ES-I3 (cell line): ENCODE measurements around the gene RPRD2.

Source experiments
- H3K36me3 ChIP-seq: 2 replicates; pipeline ENCODE4 v1.6.1; 2013; ENCODE audit warnings: mild to moderate bottlenecking, low read length, control low read depth, moderate library complexity; ENCODE audit not compliant: insufficient read depth
- H3K4me1 ChIP-seq: 2 replicates; pipeline ENCODE4 v1.6.1; 2013; ENCODE audit warnings: mild to moderate bottlenecking, control low read depth, low read length; ENCODE audit not compliant: insufficient read depth
- H3K9ac ChIP-seq: 2 replicates; pipeline ENCODE4 v1.6.1; 2013; ENCODE audit warnings: low read depth, mild to moderate bottlenecking, low read length, moderate library complexity
- H3K9me3 ChIP-seq: 2 replicates; pipeline ENCODE4 v1.6.1; 2013; ENCODE audit warnings: mild to moderate bottlenecking, low read length, moderate library complexity; ENCODE audit not compliant: control insufficient read depth, insufficient read depth

The RPRD2 gene

DNA sequence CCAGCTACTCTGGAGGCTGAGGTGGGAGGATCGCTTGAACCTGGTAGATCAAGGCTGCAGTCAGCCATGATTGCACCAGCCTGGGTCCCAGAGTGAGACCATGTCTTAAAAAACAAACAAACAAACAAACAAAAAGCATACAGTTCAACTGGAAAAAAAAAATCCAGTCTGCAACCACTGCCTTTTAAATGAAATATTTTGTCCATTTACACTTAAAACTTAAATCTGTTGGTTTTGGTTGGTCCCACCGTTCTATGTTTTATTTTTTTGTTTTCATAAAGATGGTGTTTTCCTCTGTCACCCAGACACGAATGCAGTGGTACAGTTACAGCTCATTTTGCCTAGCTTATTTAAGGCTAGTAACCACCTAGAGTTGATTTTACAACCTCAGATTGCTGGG, 161.4 kb downstream of the RPRD2 start:
- no peaks in the 10 kb centered on the region for H3K36me3 ChIP-seq
- no peaks in the 10 kb centered on the region for H3K9me3 ChIP-seq
- no peak overlapping the region for H3K9ac ChIP-seq
- H3K4me1 ChIP-seq: peaks cover 4% of the 10 kb centered on the region; the same call in 1 of the 2 replicates
